Activated naive CD4-positive, alpha-beta T cell (primary cell): Measurements from ENCODE around the gene OTULIN.

Experiments used
- DNase-seq, 4 experiments: peaks; one replicate each; lab custom pipeline; 2025; lab: John Stamatoyannopoulos, UW

The OTULIN gene

GRCh38 chr5:14664270-14665100 lies at the start of gene OTULIN:
TSS of gene OTULIN (plus strand) at chr5:14664718. CDS start at chr5:14664826, 108 bp downstream.
- DNase-seq = peak; percentile 44 to 70 (median 58)

GRCh38 chr5:14615365-14615764 lies 49.2 kb upstream of the OTULIN start:
- no peak for DNase-seq

- DNase-seq = no peak
Observed at GRCh38 chr5:14617441-14617840, 47.1 kb upstream of the OTULIN start.

GRCh38 chr5:14627270-14627669 lies 37.2 kb upstream of the OTULIN start:
- no peak for DNase-seq

- peak in 2 of 4 experiments; percentile 38 to 44 for DNase-seq
Observed at GRCh38 chr5:14628346-14628745, 36.2 kb upstream of the OTULIN start.

GRCh38 chr5:14630671-14631070 lies 33.8 kb upstream of the OTULIN start:
- no peak for DNase-seq

GRCh38 chr5:14635656-14636055 lies 28.9 kb upstream of the OTULIN start:
- no peak for DNase-seq

GRCh38 chr5:14640765-14641164 lies 23.8 kb upstream of the OTULIN start:
- no peak for DNase-seq

- DNase-seq = no peak
Observed at GRCh38 chr5:14644623-14645237, 19.8 kb upstream of the OTULIN start.

- no peak for DNase-seq
Observed at GRCh38 chr5:14650052-14650451, 14.5 kb upstream of the OTULIN start.

GRCh38 chr5:14655146-14655741 lies 9.3 kb upstream of the OTULIN start:
- DNase-seq = no peak

- no peak for DNase-seq
Observed at GRCh38 chr5:14656898-14657297, 7.6 kb upstream of the OTULIN start.

GRCh38 chr5:14659821-14660607 lies 4.5 kb upstream of the OTULIN start:
- DNase-seq = no peak

GRCh38 chr5:14660833-14661232 lies 3.7 kb upstream of the OTULIN start:
- no peak for DNase-seq

GRCh38 chr5:14662721-14663260 lies 1.7 kb upstream of the OTULIN start:
- DNase-seq = no peak

- DNase-seq = no peak
Observed at GRCh38 chr5:14663734-14664269, 716 bp upstream of the OTULIN start.

GRCh38 chr5:14665101-14665822 lies 744 bp downstream of the OTULIN start:
- DNase-seq = no peak

GRCh38 chr5:14665949-14666348 lies 1.4 kb downstream of the OTULIN start:
- DNase-seq = peak in 3 of 4 experiments; percentile 5 to 31 (median 11)

GRCh38 chr5:14666357-14666756 lies 1.8 kb downstream of the OTULIN start:
- no peak for DNase-seq

GRCh38 chr5:14667290-14667689 lies 2.8 kb downstream of the OTULIN start:
- no peak for DNase-seq

GRCh38 chr5:14667770-14668169 lies 3.3 kb downstream of the OTULIN start:
- DNase-seq = no peak
